Ramos (cell line): Measurements from ENCODE around the gene PDE9A.

Source experiments
- in situ Hi-C: fragments of 300-500 bp; cut with MboI; formaldehyde crosslinking; loops from one replicate; pipeline ENCODE4 v1.14.3; 2022; ENCODE audit warnings: low sequenced_read_pairs; ENCODE audit not compliant: unreplicated experiment

The PDE9A gene

GRCh38 chr21:42654913-42655795, 1.7 kb downstream of the PDE9A start:
- in situ Hi-C loops = no loop called here

DNA sequence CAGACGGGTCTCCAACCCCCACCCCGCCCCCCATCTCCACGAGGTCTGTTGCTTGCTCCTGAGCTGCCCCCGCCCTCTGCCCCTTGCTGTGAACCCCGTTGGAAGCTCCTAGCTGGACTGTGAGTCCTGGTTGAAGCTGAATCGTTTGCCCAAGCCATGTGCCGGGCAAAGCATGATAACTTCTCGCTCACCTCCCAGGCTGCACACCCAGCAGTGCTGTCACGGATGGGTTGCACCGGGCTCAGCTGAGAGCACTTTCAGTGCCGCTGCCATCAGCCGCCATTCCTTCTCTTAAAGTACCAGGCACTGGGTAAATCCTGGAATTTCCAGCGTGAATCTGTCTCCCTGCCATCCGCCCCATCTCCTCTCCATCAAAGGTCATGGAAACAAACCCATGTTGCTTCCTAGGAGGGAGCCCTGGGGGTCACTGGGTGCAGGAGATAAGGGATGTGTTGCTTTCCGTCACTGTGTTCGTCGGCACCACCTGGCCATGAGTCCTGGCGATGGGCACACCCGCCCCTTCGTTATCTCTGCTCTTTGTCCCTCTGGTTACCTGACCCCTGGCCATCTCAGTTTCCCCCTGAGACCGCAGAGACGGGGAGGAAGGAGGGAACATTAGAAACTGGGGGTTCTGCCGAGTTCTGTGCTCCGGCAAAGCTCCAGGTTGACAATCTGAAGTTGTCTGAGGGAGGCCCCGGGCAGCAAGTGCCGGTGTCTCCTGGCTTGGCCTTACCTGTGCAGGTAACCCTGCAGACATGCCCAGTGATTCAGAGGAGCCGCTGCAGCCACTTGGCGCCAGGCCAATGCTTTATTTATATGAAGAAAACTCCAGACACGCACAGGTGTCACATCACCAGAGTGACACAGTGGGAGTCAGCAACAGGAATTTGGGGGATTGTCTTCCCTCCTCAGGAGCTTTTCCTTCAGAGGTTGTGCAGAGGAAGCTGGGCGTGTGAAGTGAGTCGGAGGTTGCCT, 2.7 kb downstream of the PDE9A start:
- in situ Hi-C loops = no loop called here

DNA sequence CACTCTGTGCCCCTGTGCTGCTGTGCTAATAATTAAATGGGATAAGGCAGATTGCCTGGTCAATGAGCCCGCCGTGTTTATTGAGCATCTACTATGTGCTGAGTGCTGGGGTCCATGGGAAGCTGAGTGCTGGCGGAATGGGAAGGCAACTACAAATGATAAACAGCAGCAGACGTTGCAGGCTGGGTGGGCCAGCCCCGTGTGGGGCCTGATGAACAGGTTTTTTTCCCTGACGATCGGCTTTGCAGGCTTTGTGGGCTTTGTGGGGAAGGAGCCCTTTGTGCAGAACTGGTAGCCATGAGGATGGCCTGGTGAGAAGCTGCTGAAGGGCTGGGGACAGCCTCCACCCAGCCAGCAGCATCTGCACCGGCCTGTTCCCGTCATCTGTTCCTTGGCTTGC, 3.5 kb downstream of the PDE9A start:
- in situ Hi-C loops = no loop called here

- in situ Hi-C loops = no loop called here
These were observed 4.4 kb downstream of the PDE9A start for GRCh38 chr21:42657676-42658319.

DNA sequence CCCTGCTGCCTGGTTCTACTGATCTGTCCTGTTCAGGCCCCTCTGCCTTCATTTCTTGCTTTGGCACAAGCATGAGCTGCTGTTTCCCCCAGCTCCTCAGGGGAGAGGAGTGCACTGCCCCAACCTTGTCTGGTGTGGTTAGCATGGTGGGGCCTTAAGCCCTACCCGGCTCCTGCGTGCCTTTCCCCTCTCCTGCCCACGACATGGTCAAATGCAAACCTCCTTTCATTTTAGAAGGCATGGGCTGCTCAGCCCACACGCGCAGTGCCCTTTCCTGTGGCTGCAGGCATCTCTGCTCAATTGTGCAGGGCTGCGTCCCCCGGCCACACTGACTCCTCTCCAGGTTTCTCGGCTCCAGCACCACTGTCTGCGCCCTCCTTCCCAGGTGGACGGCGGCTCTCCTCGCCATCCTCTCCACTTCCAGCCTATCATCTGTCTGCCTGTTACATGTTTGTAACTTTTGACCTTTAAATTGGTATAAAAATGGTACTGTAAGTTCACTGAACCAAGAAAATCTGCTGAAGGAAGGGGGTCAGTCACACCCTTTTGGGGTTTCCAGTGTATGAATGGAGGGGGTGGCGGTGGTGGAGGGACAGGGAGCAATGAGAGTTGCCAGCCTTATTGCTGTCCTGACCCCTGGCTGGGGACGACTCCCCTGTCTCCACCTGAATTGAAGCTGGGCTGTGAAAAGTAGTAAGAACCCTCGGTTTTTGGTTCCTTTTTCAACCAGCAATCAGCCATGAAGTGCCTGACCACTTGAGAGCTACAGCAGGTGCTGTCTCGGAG, 5.1 kb downstream of the PDE9A start:
- in situ Hi-C loops = no loop called here

DNA sequence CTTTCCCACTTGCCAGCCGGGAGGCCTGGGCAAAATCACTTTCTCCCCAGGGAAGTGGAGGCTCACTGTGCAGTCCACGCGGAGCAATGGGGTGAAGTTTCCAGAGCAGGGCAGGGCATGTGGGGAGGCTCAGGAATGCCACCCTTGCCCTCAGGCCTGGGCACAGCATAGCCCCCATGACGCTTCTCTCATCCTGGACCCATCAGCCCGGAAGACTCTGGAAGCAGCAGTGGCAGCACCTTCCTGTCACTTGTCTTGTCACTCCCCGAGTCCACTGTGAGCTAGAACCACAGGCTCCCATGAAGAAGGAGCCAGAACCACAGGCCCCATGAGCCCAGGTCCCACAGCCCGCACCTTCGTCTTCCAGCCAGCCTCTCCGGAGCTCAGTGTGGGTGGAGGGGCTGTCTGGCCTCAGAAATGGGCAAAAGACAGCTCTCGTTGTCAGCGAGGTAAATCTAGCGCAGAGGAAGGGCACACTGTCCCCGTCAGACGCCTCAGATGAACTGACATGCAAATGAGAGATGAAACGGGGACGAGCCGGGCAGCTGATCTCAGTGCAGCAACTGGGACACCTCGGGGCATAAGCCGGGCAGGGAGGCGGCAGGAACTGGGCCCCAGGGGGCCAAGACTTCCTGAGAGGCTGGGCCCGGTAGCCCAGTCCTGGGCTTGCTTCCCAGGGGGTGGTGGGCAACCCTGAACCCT, 6.1 kb downstream of the PDE9A start:
- in situ Hi-C loops = no loop called here

DNA sequence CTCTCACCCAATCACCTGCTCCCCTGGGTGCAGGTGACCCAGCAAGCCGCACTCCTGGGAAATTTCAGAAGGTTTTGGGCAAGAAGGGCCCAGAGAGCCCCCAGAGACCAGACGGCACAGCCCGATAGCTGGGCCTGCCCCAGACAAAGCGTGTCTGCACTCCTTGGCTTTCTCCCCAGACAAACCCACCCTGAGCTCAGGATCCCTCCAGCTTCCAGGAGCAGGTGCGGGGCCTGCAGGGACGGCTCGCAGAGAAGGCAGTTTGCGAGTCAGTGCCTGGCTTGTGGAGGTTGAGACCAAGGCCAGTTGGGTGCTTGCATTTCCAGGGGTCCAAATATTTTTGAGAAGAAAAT, 6.7 kb downstream of the PDE9A start:
- in situ Hi-C loops = no loop called here

DNA sequence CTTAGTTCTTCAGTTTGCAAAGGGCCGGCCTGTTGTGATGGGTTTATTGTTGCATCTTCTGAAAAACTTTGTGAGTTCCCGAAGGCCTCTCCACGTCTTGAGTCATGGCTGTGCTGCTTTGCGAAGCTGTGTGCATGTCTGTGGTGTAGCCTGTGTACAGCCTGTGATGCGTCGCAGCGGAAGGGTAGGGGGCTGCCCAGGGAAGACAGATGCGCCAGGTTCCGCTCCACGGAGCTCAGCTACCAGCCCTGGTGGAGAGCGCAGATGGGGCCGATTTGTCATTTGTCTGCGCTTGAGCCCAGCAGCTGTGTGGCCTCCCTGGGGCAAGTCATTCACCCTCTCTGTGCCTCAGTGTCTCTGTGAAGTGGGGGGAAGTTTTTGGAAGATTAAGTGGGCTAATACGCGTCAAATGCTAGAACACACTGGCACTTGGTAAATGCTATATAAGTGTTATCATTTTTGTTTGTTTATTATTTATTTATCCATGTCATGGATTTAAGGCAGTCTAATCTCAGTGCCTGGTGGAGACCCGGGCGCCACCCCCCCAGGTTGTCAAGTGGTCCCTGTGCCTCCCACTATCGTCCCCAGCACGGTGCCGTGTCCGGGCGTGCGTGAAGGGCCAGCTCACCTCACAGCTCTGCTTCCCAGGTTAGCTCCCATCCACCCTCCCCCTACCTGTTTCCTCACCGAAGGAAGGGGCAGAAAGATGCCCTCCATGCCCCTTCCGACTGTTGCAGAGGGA, 8.4 kb downstream of the PDE9A start:
- in situ Hi-C loops = no loop called here

DNA sequence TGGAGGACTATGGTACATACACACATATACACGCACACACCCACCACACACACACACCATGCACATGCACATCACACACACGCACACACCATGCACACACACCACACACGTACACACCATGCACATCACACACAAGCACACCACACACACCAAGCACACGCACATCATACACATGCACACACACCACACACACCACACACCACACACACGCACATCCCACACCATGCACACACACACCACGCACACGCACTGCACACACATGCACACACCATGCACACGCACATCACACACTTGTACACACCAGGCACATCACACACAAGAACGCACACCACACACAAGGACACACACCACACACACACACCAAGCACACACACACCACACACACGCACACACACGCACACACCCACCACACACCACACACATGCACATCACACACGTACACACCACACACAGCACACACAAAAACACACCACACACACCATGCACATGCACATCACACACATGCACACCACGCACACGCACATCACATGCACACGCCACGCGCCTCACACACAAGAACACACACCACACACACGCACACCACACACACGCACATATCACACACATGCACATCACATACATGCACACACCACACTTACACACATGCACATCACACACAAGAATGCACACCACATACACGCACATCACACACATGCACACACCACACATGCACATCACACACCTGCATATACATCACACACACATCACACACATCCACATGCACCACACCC, 9.2 kb downstream of the PDE9A start:
- in situ Hi-C loops = no loop called here

- in situ Hi-C loops = no loop called here
These were observed 9.9 kb downstream of the PDE9A start for GRCh38 chr21:42663200-42663750.

DNA sequence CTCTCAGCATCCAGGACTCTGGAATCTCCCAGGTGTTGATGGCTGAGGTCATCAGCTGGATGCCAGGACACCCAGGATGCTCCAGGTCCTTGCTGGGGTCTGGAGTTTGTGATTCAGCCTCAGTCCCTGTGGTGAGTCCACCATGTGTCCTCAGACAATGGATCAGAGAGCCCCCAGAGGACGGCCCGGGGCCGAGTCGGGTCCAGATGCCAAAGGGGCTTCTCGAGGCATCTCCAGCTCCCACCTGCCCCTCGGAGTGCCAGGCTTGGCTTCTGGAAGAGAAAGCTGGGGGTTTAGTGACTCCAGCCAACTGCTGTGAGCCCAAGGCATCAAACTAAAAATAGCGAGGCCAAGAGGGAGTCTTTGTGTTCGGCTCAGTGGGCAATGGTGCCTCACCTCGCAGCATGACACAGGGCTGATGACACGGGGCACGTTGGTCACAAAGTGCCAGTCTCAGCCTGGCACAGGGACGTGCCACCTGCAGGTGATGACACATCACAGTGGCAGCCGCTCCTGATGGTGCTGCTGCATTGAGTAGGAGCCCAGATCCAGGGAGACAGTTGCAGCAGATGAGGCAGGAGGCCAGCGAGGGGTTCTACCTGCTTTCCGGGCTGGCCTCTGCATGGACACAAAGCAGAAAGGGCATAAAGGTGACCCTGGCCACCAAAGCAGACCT, 10.6 kb downstream of the PDE9A start:
- in situ Hi-C loops = no loop called here

GRCh38 chr21:42664614-42665013, 11.2 kb downstream of the PDE9A start:
- in situ Hi-C loops = no loop called here

- in situ Hi-C loops = no loop called here
These were observed 11.6 kb downstream of the PDE9A start for GRCh38 chr21:42665026-42665425.

- in situ Hi-C loops = no loop called here
These were observed 12.1 kb downstream of the PDE9A start for GRCh38 chr21:42665484-42665883.

GRCh38 chr21:42666023-42666747, 12.8 kb downstream of the PDE9A start:
- in situ Hi-C loops = no loop called here

DNA sequence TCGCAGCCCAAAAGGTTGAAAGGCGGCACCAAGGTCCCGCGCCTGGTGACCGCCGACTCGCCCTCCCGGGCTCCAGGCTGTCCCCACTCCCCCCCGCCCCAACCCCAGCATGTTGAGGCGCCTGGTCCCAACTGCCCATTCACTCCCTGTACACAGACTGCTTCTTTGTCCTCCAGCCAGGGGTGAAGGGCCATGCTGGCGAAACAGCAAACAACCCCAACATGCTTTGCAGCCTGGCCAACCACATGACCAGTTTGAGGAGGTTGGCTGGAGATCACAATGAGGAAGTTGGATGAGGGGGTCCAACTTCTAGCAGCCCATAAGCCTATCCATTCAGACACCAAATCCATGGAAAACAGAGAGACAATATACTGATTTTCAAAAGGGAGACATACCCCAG, 13.5 kb downstream of the PDE9A start:
- in situ Hi-C loops = no loop called here
